Transverse colon (tissue), 4 donors: Measurements from ENCODE around the gene OLFM1. TPM values are rescaled to one million over a fixed set of nuclear protein-coding genes. Genes with fewer than 3 reads are reported as not detected.

Experiments
- DNase-seq: peaks from one replicate; pipeline ENCODE4 v3.0.0-alpha.2; 2019
- H3K27ac ChIP-seq, 4 donors: fragments of 200-600 bp; sonication (generic); 2 replicates each; pipeline ENCODE4 v1.5.1; 2016 to 2018; ENCODE audit warnings: inconsistent platforms in 4 of 4
- H3K27me3 ChIP-seq: fragments of 200-600 bp; sonication (generic); 2 replicates; pipeline ENCODE4 v1.5.1; 2017; ENCODE audit warnings: inconsistent platforms
- H3K36me3 ChIP-seq, 4 donors: fragments of 200-600 bp; sonication (generic); 2 replicates each; pipeline ENCODE4 v1.5.1; 2017 to 2019; ENCODE audit warnings: inconsistent platforms in 4 of 4
- H3K4me1 ChIP-seq, 4 donors: fragments of 200-600 bp; sonication (generic); 2 replicates each; pipeline ENCODE4 v1.5.1; 2017 to 2020; ENCODE audit warnings: inconsistent platforms in 4 of 4
- H3K4me3 ChIP-seq, 4 donors: fragments of 200-600 bp; sonication (generic); 1 replicate in 1 of 4; 2 replicates in 3 of 4; pipeline versions ENCODE4 v1.5.1 to v1.6.1; 2017 to 2019; ENCODE audit warnings: inconsistent platforms in 4 of 4
- H3K9me3 ChIP-seq, 2 donors: fragments of 200-600 bp; sonication (generic); 2 replicates each; pipeline ENCODE4 v1.5.1; 2017 to 2019; ENCODE audit warnings: inconsistent platforms in 2 of 2
- CTCF ChIP-seq, 5 experiments: fragments of 200-600 bp in 3 of 5; fragments of 450-650 bp in 2 of 5; sonication (generic) in 3 of 5; IDR thresholded peaks; 1 replicate in 2 of 5; 2 replicates in 3 of 5; pipeline ENCODE4 v1.5.1; 2016 to 2017; ENCODE audit warnings: antibody characterized with exemption in 5 of 5, inconsistent platforms in 3 of 5, mild to moderate bottlenecking in 2 of 5, moderate library complexity in 1 of 5
- EP300 ChIP-seq: sonication (generic); formaldehyde crosslinking; IDR thresholded peaks from one replicate; pipeline ENCODE4 v1.6.1; 2017; ENCODE audit warnings: antibody characterized with exemption, low read depth
- POLR2A ChIP-seq: fragments of 450-650 bp; IDR thresholded peaks from one replicate; pipeline ENCODE4 v1.6.1; 2016; ENCODE audit warnings: antibody characterized with exemption, mild to moderate bottlenecking, moderate library complexity
- POLR2AphosphoS5 ChIP-seq, 3 donors: sonication (generic); formaldehyde crosslinking; IDR thresholded peaks; one replicate each; pipeline ENCODE4 v1.6.1; 2016; ENCODE audit warnings: antibody characterized with exemption in 3 of 3
- WGBS, 2 donors: methylation state at CpG; one replicate each; pipeline ENCODE4 v1.1.5; 2018; ENCODE audit warnings: low coverage in 1 of 2; 5-methylcytosine and 5-hydroxymethylcytosine counted together
- in situ Hi-C, 4 donors: fragments of 200-750 bp; cut with MboI; loops; one replicate each; pipeline versions ENCODE4 v1.15.0 to v1.15.1; 2017; ENCODE audit warnings: low sequenced_read_pairs in 3 of 4, low pct_ligation_motif_present in 1 of 4, low pct_unique_long_range_greater_than_20kb in 1 of 4
- intact Hi-C: fragments of 100-400 bp; cut with DNase I; formaldehyde crosslinking; loops from one replicate; pipeline ENCODE4 v1.15.1; 2023; ENCODE audit warnings: low total_unique reads
- total RNA-seq, 4 donors: library from RNA; depleted of rRNA; stranded (reverse); fragments of >200 nt; gene quantifications; one replicate each; pipeline ENCODE4 v1.1.0, GENCODE V29; 2016

The OLFM1 gene
- total RNA-seq, 4 donors from 2014 or later: 3.7 to 7.8 (median 4.0) TPM; not detected in 1

- intact Hi-C loops: no loop called here
- WGBS, 2 donors: 29% methylated on average over 16 of the region's 16 CpGs; no CpG with 5 or more reads in 1 of the 2 donors
- Histone ChIP-seq H3K27ac (no peak overlapping the region), H3K27me3 (no peaks in the 10 kb centered on the region), H3K4me3 (no peak overlapping the region), H3K9me3 (no peaks in the 10 kb centered on the region), H3K36me3 (no peaks in the 10 kb centered on the region), H3K4me1 (no peaks in the 10 kb centered on the region)
- TF ChIP-seq CTCF (IDR thresholded peaks at IDR 0.05) (no peak), POLR2A (no peak), POLR2AphosphoS5 (IDR thresholded peaks at IDR 0.05) (no peak), EP300 (no peak)
- in situ Hi-C loops: no loop called here
- DNase-seq: no peak
Measured at GRCh38 chr9:135144581-135145170, 57.2 kb downstream of the OLFM1 start.

- Histone ChIP-seq H3K27me3 (no peaks in the 10 kb centered on the region), H3K4me3 (no peak overlapping the region), H3K9me3 (no peaks in the 10 kb centered on the region), H3K4me1 (no peaks in the 10 kb centered on the region), H3K27ac (no peak overlapping the region), H3K36me3 (no peaks in the 10 kb centered on the region)
- TF ChIP-seq CTCF (IDR thresholded peaks at IDR 0.05) (no peak), POLR2AphosphoS5 (IDR thresholded peaks at IDR 0.05) (no peak)
- in situ Hi-C loops (no loop called here), intact Hi-C loops (no loop called here)
- 74 to 77% methylated on average over 9 of the region's 9 CpGs for WGBS, 2 donors
- no peak for DNase-seq
Measured at GRCh38 chr9:135145312-135145711, 57.8 kb downstream of the OLFM1 start.

- in situ Hi-C loops (no loop called here), intact Hi-C loops (no loop called here)
- no peak overlapping the region for H3K27ac ChIP-seq
- no peaks in the 10 kb centered on the region for H3K4me1 ChIP-seq
- TF ChIP-seq CTCF (IDR thresholded peaks at IDR 0.05) (no peak), POLR2AphosphoS5 (IDR thresholded peaks at IDR 0.05) (no peak), EP300 (no peak), POLR2A (no peak)
- H3K9me3 ChIP-seq: no peaks in the 10 kb centered on the region
- H3K4me3 ChIP-seq: no peak overlapping the region
- 17 to 50% methylated on average over 1 to 4 of the region's 4 CpGs for WGBS, 2 donors
- no peaks in the 10 kb centered on the region for H3K36me3 ChIP-seq
- H3K27me3 ChIP-seq: no peaks in the 10 kb centered on the region
- no peak for DNase-seq
Measured at GRCh38 chr9:135146241-135146640, 58.8 kb downstream of the OLFM1 start.

- in situ Hi-C loops (no loop called here), intact Hi-C loops (no loop called here)
- Histone ChIP-seq H3K27me3 (no peaks in the 10 kb centered on the region), H3K4me3 (no peak overlapping the region), H3K27ac (no peak overlapping the region), H3K4me1 (no peaks in the 10 kb centered on the region), H3K9me3 (no peaks in the 10 kb centered on the region), H3K36me3 (no peaks in the 10 kb centered on the region)
- WGBS, 2 donors: 62% methylated on average over 15 of the region's 16 CpGs; no CpG with 5 or more reads in 1 of the 2 donors
- no peak for DNase-seq
- TF ChIP-seq EP300: no peak
- no peak for TF ChIP-seq POLR2A
- TF ChIP-seq CTCF (IDR thresholded peaks at IDR 0.05): no peak
- TF ChIP-seq POLR2AphosphoS5 (IDR thresholded peaks at IDR 0.05): no peak
Measured at GRCh38 chr9:135146766-135147473, 59.5 kb downstream of the OLFM1 start.
